SK-N-SH treated with all-trans-retinoic acid at 6 μM for 48 hours (cell line): ENCODE results near the gene CELA1.

Source experiments
- ATAC-seq: fragments of 200-7000 bp; cut with Tn5 transposase; 3 replicates; pipeline ENCODE4 v1.9.1; 2020; ENCODE audit warnings: mild to moderate bottlenecking, moderate library complexity
- BACH2 ChIP-seq: fragments of 250-450 bp; sonication (Bioruptor Pico); IDR thresholded peaks from 2 replicates; pipeline ENCODE4 v1.9.0; 2021; ENCODE audit warnings: mild to moderate bottlenecking, borderline replicate concordance
- CSDC2 ChIP-seq: fragments of 250-450 bp; sonication (Bioruptor Pico); IDR thresholded peaks from 2 replicates; pipeline ENCODE4 v1.5.0; 2020; ENCODE audit warnings: mild to moderate bottlenecking, moderate library complexity
- GLIS3 ChIP-seq: fragments of 250-450 bp; sonication (Bioruptor Pico); IDR thresholded peaks from 2 replicates; pipeline ENCODE4 v1.5.0; 2020; ENCODE audit warnings: mild to moderate bottlenecking, moderate library complexity
- ISL1 ChIP-seq: fragments of 250-450 bp; sonication (Bioruptor Pico); IDR thresholded peaks from 2 replicates; pipeline ENCODE4 v2.1.2; 2022; ENCODE audit warnings: mild to moderate bottlenecking, moderate library complexity
- OSR1 ChIP-seq: fragments of 250-450 bp; sonication (Bioruptor Pico); IDR thresholded peaks from 2 replicates; pipeline ENCODE4 v1.8.0; 2022; ENCODE audit warnings: moderate library complexity, mild to moderate bottlenecking, inconsistent platforms
- PPARA ChIP-seq: fragments of 250-450 bp; sonication (Bioruptor Pico); IDR thresholded peaks from 2 replicates; pipeline ENCODE4 v1.5.0; 2020; ENCODE audit warnings: mild to moderate bottlenecking, borderline replicate concordance
- RARB ChIP-seq: fragments of 250-450 bp; sonication (Bioruptor Pico); IDR thresholded peaks from 2 replicates; pipeline ENCODE4 v1.8.0; 2021; ENCODE audit warnings: mild to moderate bottlenecking, moderate library complexity
- SNAI2 ChIP-seq: fragments of 250-450 bp; sonication (Bioruptor Pico); IDR thresholded peaks from 2 replicates; pipeline ENCODE4 v1.5.0; 2020; ENCODE audit warnings: mild to moderate bottlenecking, moderate library complexity
- TCF4 ChIP-seq: fragments of 250-450 bp; sonication (Bioruptor Pico); IDR thresholded peaks from 2 replicates; pipeline ENCODE4 v1.8.0; 2021; ENCODE audit warnings: mild to moderate bottlenecking, moderate library complexity, borderline replicate concordance
- TOX ChIP-seq: fragments of 250-450 bp; sonication (Bioruptor Pico); IDR thresholded peaks from 2 replicates; pipeline ENCODE4 v1.8.0; 2021; ENCODE audit warnings: mild to moderate bottlenecking, moderate library complexity, borderline replicate concordance
- ZC3H10 ChIP-seq: fragments of 250-450 bp; sonication (Bioruptor Pico); IDR thresholded peaks from 2 replicates; pipeline ENCODE4 v1.5.1; 2021; ENCODE audit warnings: mild to moderate bottlenecking, moderate library complexity
- ZFP30 ChIP-seq: fragments of 450-650 bp; formaldehyde crosslinking; IDR thresholded peaks from 2 replicates; pipeline ENCODE4 v1.5.0; 2022; ENCODE audit warnings: mild to moderate bottlenecking, moderate library complexity
- ZNF565 ChIP-seq: fragments of 450-650 bp; formaldehyde crosslinking; conservative IDR thresholded peaks from 2 replicates; pipeline ENCODE4 v1.5.0; 2020; ENCODE audit warnings: low read depth, mild to moderate bottlenecking, moderate library complexity
- ZNF70 ChIP-seq: fragments of 450-650 bp; formaldehyde crosslinking; IDR thresholded peaks from 2 replicates; pipeline ENCODE4 v1.5.0; 2020; ENCODE audit warnings: mild to moderate bottlenecking, moderate library complexity
- TF ChIP-seq, protein P1 (sequence below): fragments of 250-450 bp; sonication (Bioruptor Pico); IDR thresholded peaks from 2 replicates; pipeline ENCODE4 v1.5.1; 2021; ENCODE audit warnings: mild to moderate bottlenecking, moderate library complexity
- TF ChIP-seq, protein P2 (sequence below): fragments of 250-450 bp; sonication (Bioruptor Pico); IDR thresholded peaks from 2 replicates; pipeline ENCODE4 v1.5.0; 2020; ENCODE audit warnings: mild to moderate bottlenecking, moderate library complexity
- TF ChIP-seq, protein P3 (sequence below): fragments of 250-450 bp; sonication (Bioruptor Pico); IDR thresholded peaks from 2 replicates; pipeline ENCODE4 v1.8.0; 2020; ENCODE audit warnings: mild to moderate bottlenecking, moderate library complexity, borderline replicate concordance

The CELA1 gene

DNA sequence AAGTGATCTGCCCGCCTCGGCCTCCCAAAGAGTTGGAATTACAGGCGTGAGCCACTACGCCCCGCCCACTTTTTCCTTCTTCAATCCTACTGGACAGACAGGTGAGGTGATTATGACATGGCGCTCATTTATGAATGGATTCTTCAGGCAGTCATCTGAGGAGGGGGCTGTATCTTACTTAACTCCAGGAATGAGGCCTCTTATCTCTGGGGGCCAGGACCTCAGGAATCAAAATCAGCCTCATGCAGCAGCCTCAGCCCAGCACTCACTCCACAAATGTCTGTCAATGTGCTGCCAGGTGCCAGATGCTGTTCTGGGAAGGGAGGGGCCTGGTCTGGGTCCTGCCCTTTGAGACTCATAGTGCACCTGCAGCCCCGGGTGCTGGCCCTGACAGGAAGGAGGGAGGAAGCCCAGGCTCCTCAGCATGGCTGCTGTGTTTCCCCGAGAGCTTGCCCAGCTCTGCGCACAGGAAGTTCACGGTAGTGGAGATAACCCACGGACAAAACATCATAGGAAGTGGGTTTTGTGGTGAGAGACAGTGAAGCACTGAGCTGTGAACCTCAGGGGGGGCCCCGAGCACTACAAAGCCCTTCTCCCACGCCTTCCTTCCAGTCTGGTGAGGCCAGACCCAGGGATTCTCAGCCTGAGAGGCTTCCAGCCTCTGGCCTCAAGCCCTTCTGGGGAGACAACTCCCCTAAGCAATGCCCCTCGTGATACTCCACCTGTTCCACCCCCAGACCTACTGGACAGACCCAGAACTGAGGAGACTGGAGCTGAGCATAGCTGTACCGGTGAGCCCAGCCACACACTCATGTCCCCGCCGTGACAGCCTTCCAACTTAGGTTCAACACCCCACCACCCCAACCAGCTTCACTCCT is 22.4 kb upstream of the CELA1 start (continued):
- TF ChIP-seq ZC3H10 (CRISPR knock-in tag): no peak
- no peak for TF ChIP-seq RARB (CRISPR knock-in tag)
- no peak for TF ChIP-seq SNAI2 (CRISPR knock-in tag)
- TF ChIP-seq BACH2: no peak
- no peak for TF ChIP-seq ZFP30 (CRISPR knock-in tag)

DNA sequence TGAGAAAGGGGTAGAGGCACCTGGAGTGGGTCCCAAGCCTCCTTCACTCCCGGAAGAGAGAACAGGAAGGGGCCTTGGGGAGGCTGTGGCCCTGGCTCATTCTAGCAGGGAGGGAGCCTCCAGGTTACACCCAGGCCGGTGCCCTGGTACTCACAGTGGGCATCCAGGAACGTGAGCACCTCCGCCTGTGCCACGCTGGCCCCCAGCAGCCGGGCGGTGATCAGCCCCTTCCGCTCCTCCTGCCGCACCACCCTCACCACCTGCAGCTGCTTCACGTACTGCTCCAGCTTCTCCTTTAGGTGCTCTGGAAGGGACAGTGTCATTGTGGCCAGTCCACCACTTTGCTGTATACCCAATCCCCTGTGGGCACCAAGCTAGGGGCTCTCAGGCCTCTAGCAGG is 18.8 kb upstream of the CELA1 start:
- no peak for TF ChIP-seq OSR1
- no peak for ATAC-seq

DNA sequence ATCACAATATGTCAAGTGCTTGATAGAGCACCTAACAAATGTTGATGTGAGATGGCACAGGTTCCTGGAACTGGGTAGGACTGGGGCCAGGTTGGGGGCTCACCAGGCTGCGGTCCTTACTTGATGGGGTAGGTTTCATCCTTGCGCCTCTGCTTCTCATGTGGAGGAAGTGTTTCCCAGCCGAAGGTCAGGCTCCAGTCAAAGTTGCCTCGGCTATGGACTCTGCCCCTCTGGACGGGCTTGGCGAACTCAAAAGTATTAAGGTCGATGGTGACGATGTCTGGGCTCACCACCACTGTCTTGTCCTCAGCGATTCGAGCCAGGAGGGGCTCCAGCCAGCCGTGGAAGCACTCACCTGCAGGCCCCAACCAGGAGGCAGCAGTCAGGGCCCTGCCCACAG is 17.5 kb upstream of the CELA1 start:
- ATAC-seq: no peak
- TF ChIP-seq, protein P1, sequence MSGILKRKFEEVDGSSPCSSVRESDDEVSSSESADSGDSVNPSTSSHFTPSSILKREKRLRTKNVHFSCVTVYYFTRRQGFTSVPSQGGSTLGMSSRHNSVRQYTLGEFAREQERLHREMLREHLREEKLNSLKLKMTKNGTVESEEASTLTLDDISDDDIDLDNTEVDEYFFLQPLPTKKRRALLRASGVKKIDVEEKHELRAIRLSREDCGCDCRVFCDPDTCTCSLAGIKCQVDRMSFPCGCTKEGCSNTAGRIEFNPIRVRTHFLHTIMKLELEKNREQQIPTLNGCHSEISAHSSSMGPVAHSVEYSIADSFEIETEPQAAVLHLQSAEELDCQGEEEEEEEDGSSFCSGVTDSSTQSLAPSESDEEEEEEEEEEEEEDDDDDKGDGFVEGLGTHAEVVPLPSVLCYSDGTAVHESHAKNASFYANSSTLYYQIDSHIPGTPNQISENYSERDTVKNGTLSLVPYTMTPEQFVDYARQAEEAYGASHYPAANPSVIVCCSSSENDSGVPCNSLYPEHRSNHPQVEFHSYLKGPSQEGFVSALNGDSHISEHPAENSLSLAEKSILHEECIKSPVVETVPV (CRISPR knock-in tag): no peak

DNA sequence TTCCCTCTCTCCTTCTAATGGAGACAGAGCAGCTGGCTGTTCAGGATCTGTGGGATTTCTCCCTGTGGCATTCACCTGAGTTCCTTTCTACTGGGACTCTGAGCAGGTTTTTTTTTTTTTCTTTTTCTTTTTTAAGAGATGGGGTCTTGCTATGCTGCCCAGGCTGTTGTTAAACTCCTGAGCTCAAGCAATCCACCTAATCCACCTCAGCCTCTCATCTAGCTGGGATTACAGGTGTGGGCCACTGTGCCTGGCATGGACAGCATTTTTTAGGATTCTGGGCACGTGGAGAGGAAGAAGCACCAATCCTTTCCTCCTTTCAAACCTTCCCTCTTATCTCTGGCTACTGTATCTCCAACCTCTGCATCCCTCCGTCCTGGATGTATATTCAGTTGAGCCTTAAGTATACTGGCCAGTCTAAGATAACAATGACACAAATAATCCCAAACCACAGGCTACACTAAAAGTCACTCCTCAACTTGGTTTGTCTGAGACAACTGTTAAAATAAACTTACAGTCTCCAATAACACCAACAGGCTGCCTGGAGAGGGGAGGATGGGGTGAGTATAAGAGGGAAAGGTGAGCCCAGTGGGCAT is 16.4 kb upstream of the CELA1 start:
- TF ChIP-seq GLIS3 (CRISPR knock-in tag): no peak
- TF ChIP-seq PPARA (CRISPR knock-in tag): no peak
- TF ChIP-seq, protein P2, sequence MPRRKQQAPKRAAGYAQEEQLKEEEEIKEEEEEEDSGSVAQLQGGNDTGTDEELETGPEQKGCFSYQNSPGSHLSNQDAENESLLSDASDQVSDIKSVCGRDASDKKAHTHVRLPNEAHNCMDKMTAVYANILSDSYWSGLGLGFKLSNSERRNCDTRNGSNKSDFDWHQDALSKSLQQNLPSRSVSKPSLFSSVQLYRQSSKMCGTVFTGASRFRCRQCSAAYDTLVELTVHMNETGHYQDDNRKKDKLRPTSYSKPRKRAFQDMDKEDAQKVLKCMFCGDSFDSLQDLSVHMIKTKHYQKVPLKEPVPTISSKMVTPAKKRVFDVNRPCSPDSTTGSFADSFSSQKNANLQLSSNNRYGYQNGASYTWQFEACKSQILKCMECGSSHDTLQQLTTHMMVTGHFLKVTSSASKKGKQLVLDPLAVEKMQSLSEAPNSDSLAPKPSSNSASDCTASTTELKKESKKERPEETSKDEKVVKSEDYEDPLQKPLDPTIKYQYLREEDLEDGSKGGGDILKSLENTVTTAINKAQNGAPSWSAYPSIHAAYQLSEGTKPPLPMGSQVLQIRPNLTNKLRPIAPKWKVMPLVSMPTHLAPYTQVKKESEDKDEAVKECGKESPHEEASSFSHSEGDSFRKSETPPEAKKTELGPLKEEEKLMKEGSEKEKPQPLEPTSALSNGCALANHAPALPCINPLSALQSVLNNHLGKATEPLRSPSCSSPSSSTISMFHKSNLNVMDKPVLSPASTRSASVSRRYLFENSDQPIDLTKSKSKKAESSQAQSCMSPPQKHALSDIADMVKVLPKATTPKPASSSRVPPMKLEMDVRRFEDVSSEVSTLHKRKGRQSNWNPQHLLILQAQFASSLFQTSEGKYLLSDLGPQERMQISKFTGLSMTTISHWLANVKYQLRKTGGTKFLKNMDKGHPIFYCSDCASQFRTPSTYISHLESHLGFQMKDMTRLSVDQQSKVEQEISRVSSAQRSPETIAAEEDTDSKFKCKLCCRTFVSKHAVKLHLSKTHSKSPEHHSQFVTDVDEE (CRISPR knock-in tag): no peak
- no peak for TF ChIP-seq ZFP30 (CRISPR knock-in tag)
- TF ChIP-seq, protein P1 (CRISPR knock-in tag): no peak
- TF ChIP-seq, protein P3, sequence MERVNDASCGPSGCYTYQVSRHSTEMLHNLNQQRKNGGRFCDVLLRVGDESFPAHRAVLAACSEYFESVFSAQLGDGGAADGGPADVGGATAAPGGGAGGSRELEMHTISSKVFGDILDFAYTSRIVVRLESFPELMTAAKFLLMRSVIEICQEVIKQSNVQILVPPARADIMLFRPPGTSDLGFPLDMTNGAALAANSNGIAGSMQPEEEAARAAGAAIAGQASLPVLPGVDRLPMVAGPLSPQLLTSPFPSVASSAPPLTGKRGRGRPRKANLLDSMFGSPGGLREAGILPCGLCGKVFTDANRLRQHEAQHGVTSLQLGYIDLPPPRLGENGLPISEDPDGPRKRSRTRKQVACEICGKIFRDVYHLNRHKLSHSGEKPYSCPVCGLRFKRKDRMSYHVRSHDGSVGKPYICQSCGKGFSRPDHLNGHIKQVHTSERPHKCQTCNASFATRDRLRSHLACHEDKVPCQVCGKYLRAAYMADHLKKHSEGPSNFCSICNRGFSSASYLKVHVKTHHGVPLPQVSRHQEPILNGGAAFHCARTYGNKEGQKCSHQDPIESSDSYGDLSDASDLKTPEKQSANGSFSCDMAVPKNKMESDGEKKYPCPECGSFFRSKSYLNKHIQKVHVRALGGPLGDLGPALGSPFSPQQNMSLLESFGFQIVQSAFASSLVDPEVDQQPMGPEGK (CRISPR knock-in tag): no peak
- no peak for TF ChIP-seq CSDC2
- no peak for TF ChIP-seq SNAI2 (CRISPR knock-in tag)
- no peak for TF ChIP-seq TCF4 (CRISPR knock-in tag)
- no peak for TF ChIP-seq ZNF70
- TF ChIP-seq, all 23 proteins: peak for 0
- no peak for ATAC-seq

DNA sequence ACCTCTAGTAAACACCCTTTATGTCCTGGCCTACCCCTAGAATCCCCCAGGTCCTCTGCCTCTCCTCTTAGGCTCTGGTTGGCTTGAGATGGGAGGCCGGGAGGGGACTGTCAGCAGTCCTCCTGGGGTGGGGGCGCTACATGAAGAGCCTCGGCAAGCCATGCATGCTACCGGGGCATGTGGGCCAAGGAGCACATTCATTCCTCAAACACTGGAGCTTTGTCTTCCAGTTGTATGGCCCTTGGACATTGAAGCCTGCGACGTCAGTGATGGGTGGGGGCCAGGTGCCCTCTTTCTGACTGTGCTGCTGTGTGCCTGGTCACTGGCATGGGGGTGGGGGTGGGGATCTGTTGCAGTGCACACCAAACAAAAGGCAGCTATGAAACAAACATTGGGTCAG is 15.8 kb upstream of the CELA1 start:
- TF ChIP-seq ZNF565 (no peak), SNAI2 (CRISPR knock-in tag) (no peak), CSDC2 (no peak), BACH2 (no peak), TCF4 (CRISPR knock-in tag) (no peak), TOX (no peak), ZFP30 (CRISPR knock-in tag) (no peak), ISL1 (CRISPR knock-in tag) (no peak)
- TF ChIP-seq, protein P2 (CRISPR knock-in tag): no peak
- ATAC-seq: no peak
